ENCODE data around the gene AFF2.

AFF2 gene

GRCh38 chrX:148588649-148589310 is 88.4 kb downstream of the AFF2 start:
- no peak for DNase-seq (ENCODE audit: low read depth)

GRCh38 chrX:148592595-148592994 is 92.2 kb downstream of the AFF2 start:
- DNase-seq (ENCODE audit: low read depth), result no peak

- DNase-seq (ENCODE audit: low read depth), result no peak
Measured at GRCh38 chrX:148593146-148593545, 92.7 kb downstream of the AFF2 start.

- DNase-seq (ENCODE audit: low read depth), result no peak
Measured at GRCh38 chrX:148593987-148594386, 93.6 kb downstream of the AFF2 start.

GRCh38 chrX:148599404-148599803 is 99.0 kb downstream of the AFF2 start:
- DNase-seq (ENCODE audit: low read depth), result no peak

- DNase-seq (ENCODE audit: low read depth), result no peak
Measured at GRCh38 chrX:148600131-148600530, 99.7 kb downstream of the AFF2 start.

- DNase-seq (ENCODE audit: low read depth), result no peak
Measured at GRCh38 chrX:148600581-148600980, 100.2 kb downstream of the AFF2 start.

GRCh38 chrX:148601034-148601433 is 100.6 kb downstream of the AFF2 start:
- DNase-seq (ENCODE audit: low read depth), result no peak

- DNase-seq (ENCODE audit: low read depth), result no peak
Measured at GRCh38 chrX:148609515-148610327, 109.3 kb downstream of the AFF2 start.

GRCh38 chrX:148610328-148610698 is 109.9 kb downstream of the AFF2 start:
- DNase-seq (ENCODE audit: low read depth), result no peak

- no peak for DNase-seq (ENCODE audit: low read depth)
Measured at GRCh38 chrX:148611993-148612392, 111.6 kb downstream of the AFF2 start.

GRCh38 chrX:148612431-148612830 is 112.0 kb downstream of the AFF2 start:
- DNase-seq (ENCODE audit: low read depth), result no peak

- no peak for DNase-seq (ENCODE audit: low read depth)
Measured at GRCh38 chrX:148613636-148614035, 113.2 kb downstream of the AFF2 start.

GRCh38 chrX:148615491-148615890 is 115.1 kb downstream of the AFF2 start:
- no peak for DNase-seq (ENCODE audit: low read depth)

- no peak for DNase-seq (ENCODE audit: low read depth)
Measured at GRCh38 chrX:148618470-148619445, 118.3 kb downstream of the AFF2 start.

GRCh38 chrX:148620023-148620422 is 119.6 kb downstream of the AFF2 start:
- DNase-seq (ENCODE audit: low read depth), result no peak

- no peak for DNase-seq (ENCODE audit: low read depth)
Measured at GRCh38 chrX:148624951-148625474, 124.6 kb downstream of the AFF2 start.

GRCh38 chrX:148628621-148629020 is 128.2 kb downstream of the AFF2 start:
- DNase-seq (ENCODE audit: low read depth), result no peak

GRCh38 chrX:148629434-148629833 is 129.0 kb downstream of the AFF2 start:
- no peak for DNase-seq (ENCODE audit: low read depth)

GRCh38 chrX:148632444-148632843 is 132.0 kb downstream of the AFF2 start:
- DNase-seq (ENCODE audit: low read depth), result no peak

- DNase-seq (ENCODE audit: low read depth), result no peak
Measured at GRCh38 chrX:148633218-148633908, 132.9 kb downstream of the AFF2 start.

GRCh38 chrX:148634591-148634990 is 134.2 kb downstream of the AFF2 start:
- DNase-seq (ENCODE audit: low read depth), result no peak

Data from fibroblast of gingiva (primary cell).